ENCODE data around the gene XCL1. TPM values are rescaled to one million over a fixed set of nuclear protein-coding genes. Genes with fewer than 3 reads are reported as not detected.
"Not testable (repeated sequence)": the region's sequence is repeated elsewhere in the genome, so short reads cannot be mapped to it uniquely, and the experiment has no call there.

The XCL1 gene
- polyA plus RNA-seq, 3 donors, result 0.07 TPM; not detected in 2

DNA sequence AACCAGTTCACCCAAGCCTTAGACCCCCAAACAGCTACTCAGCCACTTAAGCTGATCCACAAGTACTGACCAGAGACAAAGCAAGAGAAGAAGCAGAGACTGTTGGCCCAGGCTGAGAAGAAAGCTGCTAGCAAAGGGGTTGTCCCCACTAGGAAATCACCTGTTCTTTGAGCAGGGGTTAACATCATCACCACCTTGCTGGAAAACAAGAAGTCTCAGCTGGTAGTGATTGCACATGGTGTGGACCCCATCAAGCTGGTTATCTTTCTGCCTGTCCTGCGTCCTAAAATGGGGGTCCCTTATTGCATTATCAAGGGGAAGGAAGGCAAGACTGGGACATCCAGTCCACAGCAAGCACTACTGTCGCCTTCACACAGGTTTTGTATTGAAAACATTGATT lies 33.4 kb upstream of the XCL1 start:
- H3K27ac ChIP-seq (ENCODE audit: low read depth in 1 of 2, low read length in 2 of 2); H3K4me3 ChIP-seq (replicated peaks in 1 of 3; ENCODE audit: low read depth in 2 of 3, low read length in 3 of 3); H3K36me3 Mint-ChIP-seq; H4K20me1 ChIP-seq (ENCODE audit: insufficient read depth, low read length); DNase-seq; H3K9me3 Mint-ChIP-seq; H3K27me3 Mint-ChIP-seq (ENCODE audit: low read depth in 3 of 3); H3K79me2 ChIP-seq (ENCODE audit: insufficient read depth, low read length); intact Hi-C loops (cut with micrococcal nuclease); H3K4me1 ChIP-seq (ENCODE audit: control insufficient read depth in 1 of 2, insufficient read depth in 2 of 2, low read length in 2 of 2); H3K9me3 ChIP-seq (replicated peaks in 1 of 2; ENCODE audit: control insufficient read depth in 1 of 2, insufficient read depth in 1 of 2, low read length in 2 of 2); H3K9ac ChIP-seq (ENCODE audit: insufficient read depth, low read length, poor library complexity, severe bottlenecking); H3K27ac Mint-ChIP-seq; H3K4me2 ChIP-seq (replicated peaks; ENCODE audit: extremely low read depth, low read length, poor library complexity, severe bottlenecking); H3K4me3 Mint-ChIP-seq; H3K27me3 ChIP-seq (ENCODE audit: control insufficient read depth in 2 of 2, insufficient read depth in 2 of 2, low read length in 2 of 2); H2AFZ ChIP-seq (ENCODE audit: insufficient read depth, low read depth, low read length, poor library complexity, severe bottlenecking); H3K36me3 ChIP-seq (replicated peaks in 1 of 2; ENCODE audit: control insufficient read depth in 1 of 2, insufficient read depth in 2 of 2, low read length in 2 of 2): not testable (repeated sequence)
- H3K4me1 Mint-ChIP-seq, result peaks cover 20% of the 10 kb centered on the region
- WGBS (ENCODE audit: insufficient coverage), result 80% methylated on average over 1 of the region's 2 CpGs

DNA sequence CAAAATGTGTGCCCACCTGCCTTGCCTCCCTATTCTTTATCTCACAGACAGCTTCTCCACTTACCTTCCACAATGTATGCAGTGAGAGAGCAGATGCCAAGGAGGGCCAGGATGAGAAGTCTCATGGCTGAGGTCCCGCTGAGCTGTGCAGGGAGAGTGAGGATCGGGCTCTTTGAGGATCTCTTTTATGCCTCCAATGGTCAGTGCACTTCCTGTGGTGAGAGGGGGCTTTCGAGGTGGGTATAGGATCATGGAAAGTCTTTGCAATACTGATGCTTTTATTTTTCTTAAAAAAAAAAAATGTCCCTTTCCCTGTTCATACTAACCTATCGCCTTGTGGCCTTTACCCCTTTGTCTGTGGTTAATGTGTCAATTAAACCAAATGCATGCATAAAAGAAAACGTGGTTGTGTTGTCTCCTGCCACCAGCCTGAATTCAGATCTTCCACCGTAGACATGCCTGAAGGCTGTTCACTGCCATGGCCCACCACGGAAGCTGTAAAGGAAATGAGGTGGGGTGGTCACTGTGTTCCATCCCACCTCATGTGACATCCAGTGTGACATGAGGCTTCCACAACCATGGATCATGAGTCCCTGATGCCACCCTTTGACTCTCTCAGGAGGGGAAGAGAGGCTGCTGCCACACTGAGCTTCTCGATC lies 32.4 kb upstream of the XCL1 start, which contains the start of gene XCL2:
XCL2 (minus strand) TSS at position 158 of the 659 bp plus-strand sequence; CDS start at position 125, 33 bp downstream.
- intact Hi-C loops (cut with micrococcal nuclease); H3K4me3 Mint-ChIP-seq: not testable (repeated sequence)

More for the DNA sequence above, 32.4 kb upstream of the XCL1 start, which contains the start of gene XCL2:
- not testable (repeated sequence) for H3K27ac Mint-ChIP-seq; H3K27ac ChIP-seq (ENCODE audit: low read depth in 1 of 2, low read length in 2 of 2); H3K4me3 ChIP-seq (replicated peaks in 1 of 3; ENCODE audit: low read depth in 2 of 3, low read length in 3 of 3); DNase-seq; H3K4me2 ChIP-seq (replicated peaks; ENCODE audit: extremely low read depth, low read length, poor library complexity, severe bottlenecking); H3K36me3 Mint-ChIP-seq; H3K4me1 ChIP-seq (ENCODE audit: control insufficient read depth in 1 of 2, insufficient read depth in 2 of 2, low read length in 2 of 2); H3K36me3 ChIP-seq (replicated peaks in 1 of 2; ENCODE audit: control insufficient read depth in 1 of 2, insufficient read depth in 2 of 2, low read length in 2 of 2); H3K9ac ChIP-seq (ENCODE audit: insufficient read depth, low read length, poor library complexity, severe bottlenecking); H3K27me3 Mint-ChIP-seq (ENCODE audit: low read depth in 3 of 3); H3K27me3 ChIP-seq (ENCODE audit: control insufficient read depth in 2 of 2, insufficient read depth in 2 of 2, low read length in 2 of 2); H2AFZ ChIP-seq (ENCODE audit: insufficient read depth, low read depth, low read length, poor library complexity, severe bottlenecking); H3K9me3 ChIP-seq (replicated peaks in 1 of 2; ENCODE audit: control insufficient read depth in 1 of 2, insufficient read depth in 1 of 2, low read length in 2 of 2); H4K20me1 ChIP-seq (ENCODE audit: insufficient read depth, low read length); H3K79me2 ChIP-seq (ENCODE audit: insufficient read depth, low read length)
- Mint-ChIP-seq H3K4me1 (peaks cover 12% of the 10 kb centered on the region), H3K9me3 (peaks cover 3 to 15% (median 7%) of the 10 kb centered on the region in 7 donors)
- WGBS (ENCODE audit: insufficient coverage), result 100% methylated on average over 2 of the region's 8 CpGs
